Lower lobe of right lung (tissue), 2 donors: ENCODE measurements around the gene KCNN3. TPM values are rescaled to one million over a fixed set of nuclear protein-coding genes. Genes with fewer than 3 reads are reported as not detected.
A peak's percentile ranks its signal among the peaks of the same experiment; 100 is the strongest.

ENCODE experiments used
- ATAC-seq, 2 donors: fragments of 200-7000 bp; cut with Tn5 transposase; one replicate each; pipeline ENCODE4 v1.9.1; 2020 to 2022; ENCODE audit warnings: mild to moderate bottlenecking in 2 of 2, moderate library complexity in 2 of 2
- DNase-seq: peaks from one replicate; pipeline ENCODE4 v3.0.0-alpha.2; 2020
- H3K27ac ChIP-seq: fragments of 200-600 bp; one replicate; pipeline ENCODE4 v1.8.0; 2022
- H3K27me3 ChIP-seq: fragments of 200-600 bp; one replicate; pipeline ENCODE4 v1.8.0; 2022; ENCODE audit warnings: low read depth
- H3K36me3 ChIP-seq: fragments of 200-600 bp; one replicate; pipeline ENCODE4 v1.8.0; 2022; ENCODE audit warnings: mild to moderate bottlenecking
- H3K4me1 ChIP-seq: fragments of 200-600 bp; one replicate; pipeline ENCODE4 v1.8.0; 2022
- H3K4me3 ChIP-seq: fragments of 200-600 bp; one replicate; pipeline ENCODE4 v1.8.0; 2022; ENCODE audit warnings: mild to moderate bottlenecking
- H3K9me3 ChIP-seq: fragments of 200-600 bp; one replicate; pipeline ENCODE4 v1.8.0; 2022
- intact Hi-C: fragments of 100-400 bp; cut with DNase I; formaldehyde crosslinking; loops from one replicate; pipeline ENCODE4 v1.11.0; 2022
- total RNA-seq: library from RNA; stranded (reverse); fragmentation: NEBNext Ultra II Directional; extraction: Animal tissue kit (Norgen Biotek cat#: 25700); gene quantifications from one replicate; pipeline ENCODE4 v1.2.1, GENCODE V29; 2021
- TF ChIP-seq, protein P1 (sequence below): fragments of 200-600 bp; IDR thresholded peaks from one replicate; pipeline ENCODE4 v1.8.0; 2022; ENCODE audit warnings: antibody characterized with exemption, mild to moderate bottlenecking
- donor health status: DM: no; HTN: yes; CAD: no; lungs with severe emphysema.

KCNN3 gene
- total RNA-seq, 1 donor from 2014 or later: 4.4 TPM

GRCh38 chr1:154838461-154838860, 31.6 kb downstream of the KCNN3 start:
- no peaks in the 10 kb centered on the region for H3K9me3 ChIP-seq
- DNase-seq (no peak), ATAC-seq (no peak)
- H3K36me3 ChIP-seq: no peaks in the 10 kb centered on the region
- intact Hi-C loops: no loop called here
- H3K4me3 ChIP-seq: no peak overlapping the region
- no peaks in the 10 kb centered on the region for H3K27me3 ChIP-seq
- H3K27ac ChIP-seq: no peak overlapping the region
- H3K4me1 ChIP-seq: peaks cover 68% of the 10 kb centered on the region
- TF ChIP-seq, protein P1, sequence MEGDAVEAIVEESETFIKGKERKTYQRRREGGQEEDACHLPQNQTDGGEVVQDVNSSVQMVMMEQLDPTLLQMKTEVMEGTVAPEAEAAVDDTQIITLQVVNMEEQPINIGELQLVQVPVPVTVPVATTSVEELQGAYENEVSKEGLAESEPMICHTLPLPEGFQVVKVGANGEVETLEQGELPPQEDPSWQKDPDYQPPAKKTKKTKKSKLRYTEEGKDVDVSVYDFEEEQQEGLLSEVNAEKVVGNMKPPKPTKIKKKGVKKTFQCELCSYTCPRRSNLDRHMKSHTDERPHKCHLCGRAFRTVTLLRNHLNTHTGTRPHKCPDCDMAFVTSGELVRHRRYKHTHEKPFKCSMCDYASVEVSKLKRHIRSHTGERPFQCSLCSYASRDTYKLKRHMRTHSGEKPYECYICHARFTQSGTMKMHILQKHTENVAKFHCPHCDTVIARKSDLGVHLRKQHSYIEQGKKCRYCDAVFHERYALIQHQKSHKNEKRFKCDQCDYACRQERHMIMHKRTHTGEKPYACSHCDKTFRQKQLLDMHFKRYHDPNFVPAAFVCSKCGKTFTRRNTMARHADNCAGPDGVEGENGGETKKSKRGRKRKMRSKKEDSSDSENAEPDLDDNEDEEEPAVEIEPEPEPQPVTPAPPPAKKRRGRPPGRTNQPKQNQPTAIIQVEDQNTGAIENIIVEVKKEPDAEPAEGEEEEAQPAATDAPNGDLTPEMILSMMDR: no peak

- DNase-seq (peak; percentile 57), ATAC-seq (peak in 1 of 2 donors; percentile 38)
- peaks cover 72% of the 10 kb centered on the region for H3K4me1 ChIP-seq
- H3K27me3 ChIP-seq: no peaks in the 10 kb centered on the region
- TF ChIP-seq, protein P1: no peak
- H3K4me3 ChIP-seq: no peak overlapping the region
- intact Hi-C loops: no loop called here
- H3K9me3 ChIP-seq: no peaks in the 10 kb centered on the region
- H3K36me3 ChIP-seq: no peaks in the 10 kb centered on the region
- no peak overlapping the region for H3K27ac ChIP-seq
Observed at GRCh38 chr1:154837672-154838171, 32.4 kb downstream of the KCNN3 start.

DNA sequence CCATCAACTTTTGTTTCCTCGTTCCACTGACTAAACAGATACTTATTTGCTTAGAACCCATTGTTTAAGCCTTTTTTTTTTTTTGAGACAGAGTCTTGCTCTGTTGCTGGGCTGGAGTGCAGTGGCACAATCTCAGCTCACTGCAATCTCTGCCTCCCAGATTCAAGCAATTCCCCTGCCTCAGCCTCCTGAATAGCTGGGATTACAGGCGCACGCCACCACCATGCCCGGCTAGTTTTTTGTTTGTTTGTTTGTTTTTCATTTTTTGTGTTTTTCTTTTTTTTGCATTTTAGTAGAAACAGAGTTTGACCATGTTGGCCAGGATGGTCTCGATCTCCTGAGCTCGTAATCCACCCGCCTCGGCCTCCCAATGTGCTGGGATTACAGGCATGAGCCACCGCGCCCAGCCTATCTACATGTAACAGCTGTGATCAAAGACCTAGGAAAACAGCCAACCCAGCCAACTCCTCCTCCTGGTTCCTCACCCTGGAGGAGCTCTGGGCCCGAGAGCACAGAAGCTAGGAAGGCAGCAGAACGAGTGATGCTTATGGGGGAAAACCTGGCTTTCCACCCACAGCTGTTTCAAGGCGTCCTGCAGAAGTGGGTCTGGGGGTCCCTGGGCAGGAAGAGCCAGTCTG, 32.9 kb downstream of the KCNN3 start:
- Histone ChIP-seq H3K9me3 (no peaks in the 10 kb centered on the region), H3K27me3 (no peaks in the 10 kb centered on the region), H3K27ac (no peak overlapping the region), H3K36me3 (no peaks in the 10 kb centered on the region), H3K4me3 (no peak overlapping the region), H3K4me1 (peaks cover 72% of the 10 kb centered on the region)
- ATAC-seq (no peak), DNase-seq (no peak)
- TF ChIP-seq, protein P1: no peak
- intact Hi-C loops: no loop called here

DNA sequence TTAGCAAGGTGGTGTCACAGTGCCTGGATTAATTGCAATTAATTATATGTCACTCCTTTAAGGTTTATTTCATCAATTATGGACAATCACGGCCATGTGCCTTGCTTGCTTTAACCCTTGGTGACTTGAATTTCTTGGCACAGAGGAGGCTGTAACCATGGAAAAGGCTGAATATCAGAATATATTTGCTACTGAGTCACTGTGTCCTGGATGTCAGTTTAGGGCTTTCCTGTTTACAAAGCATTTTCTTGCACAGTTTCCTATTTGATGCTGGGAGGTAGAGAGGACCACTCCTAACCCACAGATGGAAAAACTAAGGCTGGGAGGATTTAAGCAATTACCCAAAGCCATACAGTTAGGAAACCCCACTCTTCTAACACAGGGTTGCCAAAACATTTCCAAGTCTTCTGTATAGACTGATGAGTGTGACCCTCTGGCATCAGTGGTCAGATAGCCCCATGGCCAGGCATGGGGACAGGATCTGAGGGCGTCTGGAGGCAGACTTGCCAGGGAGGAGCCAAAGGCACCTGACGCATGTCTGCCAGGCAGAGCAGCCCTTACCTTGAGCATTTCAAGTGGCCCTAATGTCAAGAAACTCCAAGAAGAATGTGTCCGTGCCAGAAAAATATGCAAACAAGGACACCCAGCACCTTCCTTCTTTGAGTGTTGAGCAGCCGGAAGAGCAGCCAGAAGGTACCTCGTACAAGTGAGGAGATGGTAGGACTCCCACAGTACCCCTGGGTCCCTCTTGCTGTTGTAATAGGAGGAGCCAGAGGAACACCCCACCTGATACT, 34.4 kb downstream of the KCNN3 start:
- TF ChIP-seq, protein P1: no peak
- no peaks in the 10 kb centered on the region for H3K9me3 ChIP-seq
- no peaks in the 10 kb centered on the region for H3K27me3 ChIP-seq
- no peak overlapping the region for H3K27ac ChIP-seq
- no peak overlapping the region for H3K4me3 ChIP-seq
- intact Hi-C loops: no loop called here
- peak; percentile 75 for DNase-seq
- H3K36me3 ChIP-seq: no peaks in the 10 kb centered on the region
- ATAC-seq: peak; percentile 84 to 93
- peaks cover 67% of the 10 kb centered on the region for H3K4me1 ChIP-seq

DNA sequence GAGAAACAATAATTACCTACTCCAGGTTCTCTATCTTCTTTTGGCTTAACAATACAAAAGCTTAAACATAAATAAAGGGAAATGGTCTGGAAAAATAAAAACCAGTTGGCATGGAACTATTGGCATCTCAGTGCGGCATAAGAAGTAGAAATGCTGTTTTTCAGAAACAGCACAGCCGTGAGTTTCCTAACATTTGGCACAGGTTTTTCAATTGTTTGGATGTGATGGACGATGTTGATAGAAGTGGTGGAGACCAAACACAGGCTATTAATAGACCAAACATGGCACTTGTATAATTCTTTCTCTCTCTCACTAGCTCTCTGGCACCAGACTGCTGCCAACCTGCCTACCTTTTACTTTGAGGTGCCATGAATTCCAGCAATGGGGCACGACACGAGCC, 36.2 kb downstream of the KCNN3 start:
- H3K4me1 ChIP-seq: peaks cover 48% of the 10 kb centered on the region
- no peak for DNase-seq
- H3K27ac ChIP-seq: no peak overlapping the region
- H3K9me3 ChIP-seq: no peaks in the 10 kb centered on the region
- H3K27me3 ChIP-seq: no peaks in the 10 kb centered on the region
- TF ChIP-seq, protein P1: no peak
- no peak overlapping the region for H3K4me3 ChIP-seq
- H3K36me3 ChIP-seq: no peaks in the 10 kb centered on the region
- intact Hi-C loops: no loop called here
- no peak for ATAC-seq
